SJCRH30 (cell line): Measurements from ENCODE around the gene SBNO2. TPM values are rescaled to one million over a fixed set of nuclear protein-coding genes. Genes with fewer than 3 reads are reported as not detected.
"Not testable (repeated sequence)": the region's sequence is repeated elsewhere in the genome, so short reads cannot be mapped to it uniquely, and the experiment has no call there.

Experiments
- DNase-seq, 2 experiments: peaks; one replicate each; pipeline ENCODE4 v3.0.0-alpha.2; 2015 to 2020
- H3K27ac ChIP-seq: fragments of 250-450 bp; sonication (Bioruptor Pico); 2 replicates; pipeline ENCODE4 v1.5.1; 2020; ENCODE audit warnings: mild to moderate bottlenecking, moderate library complexity
- H3K27me3 ChIP-seq: fragments of 250-450 bp; sonication (Bioruptor Pico); 2 replicates; pipeline ENCODE4 v1.5.1; 2020; ENCODE audit warnings: mild to moderate bottlenecking, moderate library complexity
- H3K36me3 ChIP-seq: fragments of 250-450 bp; sonication (Bioruptor Pico); 2 replicates; pipeline ENCODE4 v1.5.1; 2020; ENCODE audit warnings: mild to moderate bottlenecking, moderate library complexity
- H3K4me1 ChIP-seq: fragments of 250-450 bp; sonication (Bioruptor Pico); 2 replicates; pipeline ENCODE4 v1.5.1; 2020; ENCODE audit warnings: mild to moderate bottlenecking, moderate library complexity
- H3K4me3 ChIP-seq: fragments of 250-450 bp; sonication (Bioruptor Pico); 2 replicates; pipeline ENCODE4 v1.5.1; 2020; ENCODE audit warnings: mild to moderate bottlenecking, moderate library complexity
- H3K9me3 ChIP-seq: fragments of 250-450 bp; sonication (Bioruptor Pico); replicated peaks from 2 replicates; pipeline ENCODE4 v1.5.1; 2020; ENCODE audit warnings: mild to moderate bottlenecking, moderate library complexity
- total RNA-seq: library from RNA; depleted of rRNA; stranded (reverse); fragments of >200 nt; shearing (Covaris generic); gene quantifications from 2 replicates; pipeline ENCODE4 v1.2.3, GENCODE V29; 2014

Gene SBNO2
- total RNA-seq, 1 experiment from 2014 or later, result 17.1 TPM

DNA sequence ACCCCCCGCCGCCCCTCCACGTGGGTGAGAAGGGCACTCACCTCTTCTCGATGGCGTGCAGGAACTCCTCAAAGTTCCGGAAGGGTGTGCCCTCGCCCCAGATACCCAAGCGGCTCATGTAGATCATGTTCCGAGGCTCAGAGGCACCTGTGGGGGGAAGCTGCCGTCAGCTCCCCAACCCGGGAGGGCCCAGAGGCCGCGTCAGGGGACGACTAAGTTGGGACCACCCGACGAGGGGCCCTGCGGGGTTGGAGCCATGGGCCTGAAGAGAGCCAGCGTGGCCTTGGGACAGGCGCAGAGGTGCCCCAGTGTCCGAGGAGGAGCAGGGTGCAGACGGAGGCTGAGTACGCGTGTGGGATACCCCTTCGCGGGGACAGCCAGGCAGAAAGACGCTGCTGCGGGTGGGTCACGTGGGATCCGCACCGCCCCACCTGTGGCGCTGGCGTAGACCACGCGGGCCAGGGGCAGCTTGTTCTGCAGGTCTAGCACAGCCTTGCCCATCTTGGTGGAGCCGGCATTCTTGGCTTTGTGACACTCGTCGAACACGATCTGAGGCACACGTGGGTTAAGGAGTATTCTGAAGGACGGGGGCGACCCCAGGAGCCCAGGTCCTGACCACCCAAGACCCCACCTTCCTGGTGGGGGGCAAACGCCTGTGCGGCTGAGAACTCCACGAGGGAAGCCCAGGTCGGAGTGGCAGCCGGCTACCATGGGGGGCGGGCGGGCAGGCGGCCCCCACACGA is 54.4 kb downstream of the SBNO2 start:
- Histone ChIP-seq H3K27me3 (no peaks in the 10 kb centered on the region), H3K4me3 (no peak overlapping the region), H3K36me3 (peaks cover 53% of the 10 kb centered on the region), H3K4me1 (no peaks in the 10 kb centered on the region), H3K27ac (no peak overlapping the region), H3K9me3 (no peaks in the 10 kb centered on the region)
- no peak for DNase-seq

GRCh38 chr19:1118999-1119398 is 55.1 kb downstream of the SBNO2 start:
- no peak for DNase-seq
- Histone ChIP-seq H3K27me3 (no peaks in the 10 kb centered on the region), H3K4me3 (no peak overlapping the region), H3K4me1 (no peaks in the 10 kb centered on the region), H3K36me3 (peaks cover 55% of the 10 kb centered on the region), H3K27ac (no peak overlapping the region), H3K9me3 (no peaks in the 10 kb centered on the region)

GRCh38 chr19:1117654-1118053 is 56.4 kb downstream of the SBNO2 start:
- Histone ChIP-seq H3K9me3 (no peaks in the 10 kb centered on the region), H3K4me1 (no peaks in the 10 kb centered on the region), H3K27ac (no peak overlapping the region), H3K27me3 (no peaks in the 10 kb centered on the region), H3K36me3 (peaks cover 43% of the 10 kb centered on the region), H3K4me3 (no peak overlapping the region)
- no peak for DNase-seq

- peaks cover 41% of the 10 kb centered on the region for H3K36me3 ChIP-seq
Observed at GRCh38 chr19:1116726-1117581, 57.1 kb downstream of the SBNO2 start.

DNA sequence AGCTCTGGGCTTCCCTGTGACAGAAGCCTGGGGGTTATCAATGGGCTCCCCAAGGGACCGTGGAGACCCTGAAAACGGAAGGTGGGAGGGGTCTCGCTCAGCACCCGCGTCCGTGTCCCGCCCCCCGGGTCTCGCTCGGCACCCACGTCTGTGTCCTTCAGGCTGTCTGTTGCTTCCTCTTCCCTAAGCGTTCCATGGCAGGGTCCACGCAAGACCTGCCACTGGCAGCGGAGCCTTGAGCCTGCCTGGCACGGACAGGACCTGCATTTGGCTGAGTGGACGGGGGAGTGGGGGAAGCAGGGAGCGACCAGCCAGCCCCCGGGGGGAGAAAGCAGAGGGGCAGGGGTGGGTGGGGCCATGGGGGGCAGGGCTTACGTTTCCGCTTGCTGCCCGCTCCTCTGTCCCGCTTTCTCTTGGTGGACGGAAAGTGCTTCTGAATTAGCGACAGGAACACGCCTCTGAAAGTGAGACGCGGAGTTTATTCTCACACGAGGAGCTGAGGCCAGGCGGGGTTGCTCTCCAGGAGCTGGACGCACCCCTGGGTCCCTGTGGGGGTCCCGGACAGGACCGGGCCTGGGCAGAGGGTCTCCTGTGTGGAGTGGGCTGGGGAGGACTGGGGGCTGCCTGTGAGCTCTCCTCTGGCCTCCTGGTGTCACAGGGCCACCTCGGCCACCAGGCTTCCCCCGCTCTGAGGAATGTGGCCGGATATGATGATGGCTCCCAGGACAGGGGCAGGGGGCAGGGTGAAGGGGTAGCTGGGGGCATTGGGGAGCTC is 58.2 kb downstream of the SBNO2 start:
- Histone ChIP-seq H3K27me3 (no peaks in the 10 kb centered on the region), H3K27ac (no peak overlapping the region), H3K9me3 (no peaks in the 10 kb centered on the region), H3K36me3 (peaks cover 36% of the 10 kb centered on the region), H3K4me1 (no peaks in the 10 kb centered on the region), H3K4me3 (no peak overlapping the region)
- DNase-seq, result no peak

More at GRCh38 chr19:1116726-1117581, 57.1 kb downstream of the SBNO2 start:
- Histone ChIP-seq H3K27ac (no peak overlapping the region), H3K4me1 (no peaks in the 10 kb centered on the region), H3K4me3 (no peak overlapping the region), H3K9me3 (no peaks in the 10 kb centered on the region), H3K27me3 (no peaks in the 10 kb centered on the region)
- DNase-seq, result no peak

GRCh38 chr19:1114728-1115127 is 59.3 kb downstream of the SBNO2 start:
- peaks cover 26% of the 10 kb centered on the region for H3K36me3 ChIP-seq
- not testable (repeated sequence) for H3K4me1 ChIP-seq, H3K9me3 ChIP-seq, H3K4me3 ChIP-seq, H3K27ac ChIP-seq, H3K27me3 ChIP-seq, DNase-seq

GRCh38 chr19:1113986-1114483 is 60.0 kb downstream of the SBNO2 start:
- Histone ChIP-seq H3K27me3 (no peaks in the 10 kb centered on the region), H3K4me3 (no peak overlapping the region), H3K27ac (no peak overlapping the region), H3K36me3 (peaks cover 28% of the 10 kb centered on the region), H3K9me3 (no peaks in the 10 kb centered on the region), H3K4me1 (no peaks in the 10 kb centered on the region)
- no peak for DNase-seq

DNA sequence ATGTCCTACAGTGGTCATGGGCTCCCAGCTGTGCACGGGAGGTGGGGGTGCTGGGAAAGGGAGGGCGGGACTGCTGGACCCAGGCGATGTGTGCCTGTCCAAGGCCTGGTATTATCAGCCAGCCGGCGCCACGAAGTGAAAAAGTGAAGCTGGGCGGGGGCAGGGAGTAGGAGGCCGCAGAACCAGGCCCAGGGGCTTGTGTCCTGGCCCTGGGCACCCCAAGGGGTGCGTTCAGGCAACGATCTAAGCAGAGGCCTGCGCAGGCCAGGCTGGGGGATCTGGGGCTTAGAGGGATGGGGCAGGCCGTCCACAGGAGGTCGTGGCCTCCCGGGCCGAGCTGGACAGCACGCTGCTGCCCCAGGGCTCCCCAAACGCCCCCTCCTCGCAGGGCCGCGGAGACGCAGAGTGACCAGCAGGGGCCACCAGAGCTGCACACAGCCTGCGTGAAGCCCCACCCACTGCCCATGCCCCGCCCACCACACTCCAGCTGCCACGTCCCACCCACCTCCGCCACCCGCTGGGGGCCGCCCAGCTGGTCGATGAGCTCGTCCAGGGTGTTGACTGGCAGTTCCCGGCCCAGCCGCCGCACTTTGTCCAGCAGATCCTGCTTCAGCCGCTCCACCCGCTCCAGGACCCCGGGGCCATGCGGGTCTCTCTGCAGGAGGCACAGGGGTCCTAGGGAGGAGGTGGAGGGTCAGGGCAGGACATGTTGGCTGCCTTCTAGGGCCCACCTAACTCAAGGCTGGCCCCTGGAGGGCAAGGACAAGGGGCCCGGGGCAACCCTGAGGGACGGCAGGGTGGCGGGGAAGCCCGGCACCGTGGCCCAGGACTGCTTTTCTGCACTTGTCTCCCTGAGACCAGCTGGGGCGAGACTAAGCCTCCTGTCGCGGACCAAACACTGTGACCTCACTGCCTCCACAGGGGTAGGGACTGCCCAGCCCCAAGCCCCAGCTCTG is 60.8 kb downstream of the SBNO2 start:
- H3K36me3 ChIP-seq, result peaks cover 30% of the 10 kb centered on the region

GRCh38 chr19:1112268-1113029 is 61.6 kb downstream of the SBNO2 start:
- DNase-seq, result no peak
- H3K4me3 ChIP-seq, result no peak overlapping the region
- H3K9me3 ChIP-seq, result no peaks in the 10 kb centered on the region
- no peak overlapping the region for H3K27ac ChIP-seq
- H3K36me3 ChIP-seq, result peaks cover 32% of the 10 kb centered on the region
- no peaks in the 10 kb centered on the region for H3K27me3 ChIP-seq
- no peaks in the 10 kb centered on the region for H3K4me1 ChIP-seq

More for the DNA sequence above, 60.8 kb downstream of the SBNO2 start:
- Histone ChIP-seq H3K27ac (no peak overlapping the region), H3K27me3 (no peaks in the 10 kb centered on the region), H3K4me1 (no peaks in the 10 kb centered on the region), H3K9me3 (no peaks in the 10 kb centered on the region), H3K4me3 (no peak overlapping the region)
- peak; percentile 95 to 97 for DNase-seq

DNA sequence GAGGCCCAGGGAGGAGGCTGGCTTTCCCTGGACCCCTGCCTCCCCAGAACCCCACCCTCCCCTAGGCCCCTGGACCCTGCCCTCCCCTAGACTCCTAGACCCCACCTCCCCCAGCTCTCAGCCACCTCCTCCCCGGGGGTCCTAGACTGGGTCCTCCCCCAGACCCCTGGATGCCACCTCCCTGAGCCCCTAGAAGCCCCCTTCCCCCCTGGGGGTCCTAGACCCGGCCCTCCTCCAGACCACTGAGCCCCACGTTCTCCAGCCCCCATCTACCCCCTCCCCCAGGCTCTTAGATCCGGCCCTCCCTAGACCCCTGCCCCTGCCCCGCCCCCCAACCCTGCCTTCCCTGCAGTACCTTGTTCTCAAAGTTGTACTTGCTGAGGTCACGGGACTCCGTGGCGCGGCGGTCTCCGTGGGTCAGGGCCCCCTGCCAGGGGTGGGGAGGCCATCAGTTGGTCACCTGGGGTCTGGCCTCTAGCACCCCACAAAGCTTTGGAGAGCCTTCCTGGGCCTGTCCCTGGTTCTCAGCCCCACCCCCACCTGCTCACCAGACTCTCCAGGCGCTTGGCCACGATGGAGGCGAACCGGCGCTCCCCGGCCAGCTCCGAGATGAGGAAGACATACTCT is 62.3 kb downstream of the SBNO2 start:
- peaks cover 28% of the 10 kb centered on the region for H3K36me3 ChIP-seq

DNA sequence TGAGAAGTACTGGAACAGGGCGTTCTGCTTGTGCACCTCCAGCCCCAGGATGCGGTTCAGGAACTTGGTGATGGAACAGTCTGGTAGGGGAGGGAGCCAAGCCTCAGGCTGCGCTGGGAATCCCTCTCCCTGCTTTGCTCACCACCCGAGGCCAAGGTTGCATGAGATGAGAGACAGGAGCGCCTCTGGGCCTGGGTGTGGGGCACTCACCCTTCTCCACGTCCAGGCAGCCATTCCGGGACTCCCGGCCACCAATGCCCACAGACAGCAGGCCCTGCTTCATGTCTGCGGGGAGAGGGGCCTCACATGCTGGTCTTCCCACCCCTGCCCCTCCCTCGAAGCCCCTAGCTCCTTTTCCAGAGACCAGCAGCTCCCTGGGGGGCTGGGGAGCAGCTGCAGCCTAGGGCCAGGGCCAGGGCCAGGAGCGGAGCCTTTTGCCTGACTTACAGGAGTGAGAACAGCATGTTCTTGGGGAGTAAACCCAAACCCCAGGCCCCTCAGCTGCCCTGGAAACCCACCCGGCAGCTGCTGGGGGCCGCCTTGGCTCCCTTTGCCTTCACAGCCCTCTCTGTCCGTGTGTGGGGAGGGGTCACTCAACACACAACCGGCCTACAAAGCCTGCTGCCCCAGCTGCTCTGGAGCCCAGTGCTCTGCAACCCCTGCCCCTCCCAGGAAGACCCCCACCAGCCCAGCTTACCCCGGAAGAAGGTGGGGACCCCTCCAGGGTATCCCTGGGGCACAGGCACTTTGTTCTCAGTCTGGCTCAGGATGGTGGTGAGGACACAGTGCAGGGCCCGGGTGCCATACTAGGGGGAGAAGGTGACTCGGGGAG is 63.0 kb downstream of the SBNO2 start:
- H3K27ac ChIP-seq, result no peak overlapping the region
- H3K9me3 ChIP-seq, result no peaks in the 10 kb centered on the region
- peaks cover 25% of the 10 kb centered on the region for H3K36me3 ChIP-seq

More for the DNA sequence above, 62.3 kb downstream of the SBNO2 start:
- no peaks in the 10 kb centered on the region for H3K9me3 ChIP-seq
- no peak overlapping the region for H3K4me3 ChIP-seq
- no peaks in the 10 kb centered on the region for H3K4me1 ChIP-seq
- no peaks in the 10 kb centered on the region for H3K27me3 ChIP-seq
- no peak overlapping the region for H3K27ac ChIP-seq
- no peak for DNase-seq

More for the DNA sequence above, 63.0 kb downstream of the SBNO2 start:
- H3K4me3 ChIP-seq, result no peak overlapping the region
- no peaks in the 10 kb centered on the region for H3K4me1 ChIP-seq
- DNase-seq, result no peak
- H3K27me3 ChIP-seq, result no peaks in the 10 kb centered on the region
